CD14-positive monocyte (primary cell): Measurements from ENCODE around the gene CDK11B. TPM values are rescaled to one million over a fixed set of nuclear protein-coding genes. Genes with fewer than 3 reads are reported as not detected.

Source experiments
- DNase-seq, 3 donors: peaks; one replicate each; pipeline ENCODE4 v3.0.0-alpha.2; 2011 to 2022
- H2AFZ ChIP-seq: 2 replicates; pipeline ENCODE4 v1.6.0; 2012; ENCODE audit warnings: mild to moderate bottlenecking, low read depth, low read length, inconsistent platforms; ENCODE audit not compliant: insufficient read depth, poor library complexity, severe bottlenecking
- H3K27ac ChIP-seq, 2 donors: 1 replicate in 1 of 2; 2 replicates in 1 of 2; pipeline ENCODE4 v1.5.1; 2012 to 2013; ENCODE audit warnings: low read length in 2 of 2, control low read depth in 1 of 2, inconsistent platforms in 1 of 2, low read depth in 1 of 2, mild to moderate bottlenecking in 1 of 2
- H3K27me3 ChIP-seq, 2 donors: one replicate each; pipeline versions ENCODE4 v1.6.0 to v1.6.1; 2011 to 2013; ENCODE audit warnings: low read length in 2 of 2; ENCODE audit not compliant: control insufficient read depth in 2 of 2, insufficient read depth in 2 of 2
- H3K36me3 ChIP-seq, 2 donors: replicated peaks in 1 of 2; 1 replicate in 1 of 2; 2 replicates in 1 of 2; pipeline versions ENCODE4 v1.5.1 to v1.6.1; 2012 to 2013; ENCODE audit warnings: low read length in 2 of 2, control low read depth in 1 of 2, inconsistent platforms in 1 of 2, mild to moderate bottlenecking in 1 of 2; ENCODE audit not compliant: insufficient read depth in 2 of 2, control insufficient read depth in 1 of 2
- H3K4me1 ChIP-seq, 2 donors: 1 replicate in 1 of 2; 2 replicates in 1 of 2; pipeline versions ENCODE4 v1.5.1 to v1.6.1; 2012 to 2013; ENCODE audit warnings: low read length in 2 of 2, control low read depth in 1 of 2, inconsistent platforms in 1 of 2, mild to moderate bottlenecking in 1 of 2, moderate library complexity in 1 of 2; ENCODE audit not compliant: insufficient read depth in 2 of 2, control insufficient read depth in 1 of 2
- H3K4me2 ChIP-seq: replicated peaks from 2 replicates; pipeline ENCODE3; 2012; ENCODE audit warnings: low read length, moderate library complexity, mild to moderate bottlenecking; ENCODE audit not compliant: poor library complexity, severe bottlenecking; ENCODE audit errors: extremely low read depth
- H3K4me3 ChIP-seq, 3 experiments: fragments of 200-600 bp in 1 of 3; sonication (generic) in 1 of 3; replicated peaks in 1 of 3; 1 replicate in 2 of 3; 2 replicates in 1 of 3; pipeline ENCODE4 v1.5.1; 2011 to 2013; ENCODE audit warnings: low read length in 3 of 3, mild to moderate bottlenecking in 3 of 3, control low read depth in 2 of 3, low read depth in 2 of 3, inconsistent platforms in 1 of 3, moderate library complexity in 1 of 3
- H3K79me2 ChIP-seq: 2 replicates; pipeline ENCODE4 v1.6.0; 2012; ENCODE audit warnings: mild to moderate bottlenecking, control low read depth, inconsistent platforms, low read length, moderate library complexity; ENCODE audit not compliant: insufficient read depth
- H3K9ac ChIP-seq: 2 replicates; pipeline ENCODE4 v1.6.0; 2017; ENCODE audit warnings: low read length, mild to moderate bottlenecking; ENCODE audit not compliant: insufficient read depth, poor library complexity, severe bottlenecking
- H3K9me3 ChIP-seq, 2 donors: replicated peaks in 1 of 2; 1 replicate in 1 of 2; 2 replicates in 1 of 2; pipeline versions ENCODE4 v1.5.1 to v1.6.1; 2012 to 2013; ENCODE audit warnings: low read length in 2 of 2, control low read depth in 1 of 2; ENCODE audit not compliant: control insufficient read depth in 1 of 2, insufficient read depth in 1 of 2
- H4K20me1 ChIP-seq: 2 replicates; pipeline ENCODE4 v1.6.0; 2012; ENCODE audit warnings: mild to moderate bottlenecking, low read length, control low read depth, moderate library complexity; ENCODE audit not compliant: insufficient read depth
- H3K27ac Mint-ChIP-seq, 7 donors: one replicate each; pipeline ENCODE4 v1.8.0; 2020; ENCODE audit warnings: mild to moderate bottlenecking in 7 of 7, mixed read lengths in 7 of 7, moderate library complexity in 6 of 7, inconsistent platforms in 2 of 7
- H3K27me3 Mint-ChIP-seq, 3 donors: one replicate each; pipeline ENCODE4 v1.8.0; 2021 to 2022; ENCODE audit warnings: low read depth in 3 of 3, mild to moderate bottlenecking in 3 of 3, mixed read lengths in 3 of 3, moderate library complexity in 3 of 3, inconsistent platforms in 1 of 3
- H3K36me3 Mint-ChIP-seq, 2 donors: one replicate each; pipeline ENCODE4 v1.8.0; 2020; ENCODE audit warnings: mixed read lengths in 2 of 2, inconsistent platforms in 1 of 2, mild to moderate bottlenecking in 1 of 2
- H3K4me1 Mint-ChIP-seq: one replicate; pipeline ENCODE4 v1.8.0; 2020; ENCODE audit warnings: mild to moderate bottlenecking, mixed read lengths
- H3K4me3 Mint-ChIP-seq, 2 donors: one replicate each; pipeline ENCODE4 v1.8.0; 2020; ENCODE audit warnings: mild to moderate bottlenecking in 2 of 2, mixed read lengths in 2 of 2, moderate library complexity in 1 of 2
- H3K9me3 Mint-ChIP-seq, 7 donors: one replicate each; pipeline ENCODE4 v1.8.0; 2020 to 2022; ENCODE audit warnings: mixed read lengths in 7 of 7, mild to moderate bottlenecking in 6 of 7, moderate library complexity in 6 of 7, inconsistent platforms in 2 of 7
- WGBS: methylation state at CpG from one replicate; pipeline ENCODE4 v1.1.5; 2013; ENCODE audit warnings: missing lambda C conversion rate; ENCODE audit not compliant: insufficient coverage; 5-methylcytosine and 5-hydroxymethylcytosine counted together
- intact Hi-C, 2 donors: fragments of 100-400 bp; cut with micrococcal nuclease; formaldehyde crosslinking; loops; one replicate each; pipeline versions ENCODE4 v1.15.0 to v1.15.1; 2023
- polyA plus RNA-seq, 3 donors: library from polyadenylated mRNA; depleted of rRNA in 1 of 3; unstranded in 2 of 3; stranded (reverse) in 1 of 3; fragments of 300-500 nt in 2 of 3; fragments of >200 nt in 1 of 3; fragmentation: Illumina TruSeq in 2 of 3; gene quantifications; 1 replicate in 2 of 3; 2 replicates in 1 of 3; pipeline ENCODE4 v1.2.3, GENCODE V29; 2012 to 2021
- TF ChIP-seq, protein P1 (sequence below): fragments of 200-600 bp; IDR thresholded peaks from one replicate; pipeline ENCODE4 v1.8.0; 2022; ENCODE audit warnings: antibody characterized with exemption, mild to moderate bottlenecking

The CDK11B gene
- polyA plus RNA-seq, 3 donors, result 2.5 to 12.7 (median 6.6) TPM

DNA sequence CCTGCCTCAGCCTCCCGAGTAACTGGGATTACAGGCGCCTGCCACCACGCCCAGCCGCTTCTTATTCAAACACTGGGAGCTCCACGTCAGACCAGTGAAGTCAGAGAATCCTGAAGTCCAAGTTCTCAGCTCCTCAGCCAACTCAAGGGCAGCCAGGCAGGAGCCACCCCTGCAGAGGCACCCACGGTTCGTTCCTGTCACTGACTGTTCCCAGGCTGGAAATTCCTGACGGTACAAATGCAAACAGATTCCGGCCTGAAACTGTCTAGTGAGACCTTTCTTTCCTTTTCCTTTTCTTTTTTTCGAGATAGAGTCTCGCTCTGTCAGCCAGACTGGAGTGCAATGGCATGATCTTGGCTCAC lies 22.1 kb upstream of the CDK11B start:
- Histone ChIP-seq H3K4me2 (no peak overlapping the region), H3K4me1 (peaks cover 3 to 5% of the 10 kb centered on the region in 2 donors), H4K20me1 (peaks cover 73% of the 10 kb centered on the region), H3K9me3 (no peaks in the 10 kb centered on the region), H3K79me2 (peaks cover 73% of the 10 kb centered on the region), H3K4me3 (no peak overlapping the region), H2AFZ (no peak overlapping the region), H3K27me3 (no peaks in the 10 kb centered on the region), H3K27ac (no peak overlapping the region), H3K9ac (no peak overlapping the region), H3K36me3 (peaks cover 6 to 22% of the 10 kb centered on the region in 2 donors)
- 91% methylated on average over 11 of the region's 11 CpGs for WGBS
- peaks cover 10% of the 10 kb centered on the region for H3K4me1 Mint-ChIP-seq
- DNase-seq, result no peak
- intact Hi-C loops, result loop anchor here in 1 of 2 donors (10.0 kb wide), 1 partner anchor 106 kb away; the partner anchor contains the start of gene SSU72
- H3K27ac Mint-ChIP-seq, result peak overlapping the region in 2 of 7 donors; percentile 31 to 62
- no peaks in the 10 kb centered on the region for H3K9me3 Mint-ChIP-seq
- peaks cover 0 to 4% (median 0%) of the 10 kb centered on the region in 3 donors for H3K27me3 Mint-ChIP-seq
- no peak overlapping the region for H3K4me3 Mint-ChIP-seq
- TF ChIP-seq, protein P1, sequence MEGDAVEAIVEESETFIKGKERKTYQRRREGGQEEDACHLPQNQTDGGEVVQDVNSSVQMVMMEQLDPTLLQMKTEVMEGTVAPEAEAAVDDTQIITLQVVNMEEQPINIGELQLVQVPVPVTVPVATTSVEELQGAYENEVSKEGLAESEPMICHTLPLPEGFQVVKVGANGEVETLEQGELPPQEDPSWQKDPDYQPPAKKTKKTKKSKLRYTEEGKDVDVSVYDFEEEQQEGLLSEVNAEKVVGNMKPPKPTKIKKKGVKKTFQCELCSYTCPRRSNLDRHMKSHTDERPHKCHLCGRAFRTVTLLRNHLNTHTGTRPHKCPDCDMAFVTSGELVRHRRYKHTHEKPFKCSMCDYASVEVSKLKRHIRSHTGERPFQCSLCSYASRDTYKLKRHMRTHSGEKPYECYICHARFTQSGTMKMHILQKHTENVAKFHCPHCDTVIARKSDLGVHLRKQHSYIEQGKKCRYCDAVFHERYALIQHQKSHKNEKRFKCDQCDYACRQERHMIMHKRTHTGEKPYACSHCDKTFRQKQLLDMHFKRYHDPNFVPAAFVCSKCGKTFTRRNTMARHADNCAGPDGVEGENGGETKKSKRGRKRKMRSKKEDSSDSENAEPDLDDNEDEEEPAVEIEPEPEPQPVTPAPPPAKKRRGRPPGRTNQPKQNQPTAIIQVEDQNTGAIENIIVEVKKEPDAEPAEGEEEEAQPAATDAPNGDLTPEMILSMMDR, result no peak
- H3K36me3 Mint-ChIP-seq, result peaks cover 21 to 52% of the 10 kb centered on the region in 2 donors

DNA sequence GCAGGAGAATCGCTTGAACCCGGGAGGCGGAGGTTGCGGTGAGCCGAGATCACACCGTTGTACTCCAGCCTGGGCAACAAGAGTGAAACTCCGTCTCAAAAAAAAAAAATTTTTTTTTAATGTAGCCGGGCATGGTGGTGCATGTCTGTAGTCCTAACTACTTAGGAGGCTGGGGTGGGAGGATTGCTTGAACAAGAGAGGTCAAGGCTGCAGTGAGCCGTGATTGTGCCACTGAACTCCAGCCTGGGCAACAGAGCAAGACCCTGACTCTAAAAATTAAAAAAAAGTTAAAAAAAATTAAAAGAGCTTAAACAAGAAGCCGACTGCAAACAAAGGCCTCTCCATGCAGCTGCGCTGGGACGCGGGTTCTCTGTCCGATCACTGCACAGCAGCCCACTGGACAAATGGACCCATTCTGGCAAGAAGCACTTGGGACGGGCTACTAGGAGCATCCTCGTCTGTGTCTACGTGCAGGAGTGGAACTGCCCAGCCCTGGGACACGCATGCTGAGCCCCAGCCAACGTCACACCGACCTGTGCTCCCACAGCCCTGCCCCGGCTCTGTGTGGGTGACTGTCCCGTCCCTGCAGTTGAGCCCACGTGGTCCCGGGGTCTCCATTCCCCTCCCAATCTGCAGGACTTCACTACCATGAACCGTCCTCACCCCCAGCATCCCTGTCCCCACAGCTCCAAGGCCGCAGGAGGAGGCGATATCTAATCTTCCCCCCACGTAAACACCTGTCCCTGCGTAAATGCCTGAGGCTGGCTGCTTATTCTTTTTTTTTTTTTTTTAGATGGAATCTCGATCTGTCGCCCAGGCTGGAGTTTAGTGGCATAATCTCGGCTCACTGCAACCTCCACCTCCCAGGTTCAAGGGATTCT lies 21.5 kb upstream of the CDK11B start:
- H3K4me1 ChIP-seq, result no peaks in the 10 kb centered on the region
- Mint-ChIP-seq H3K9me3 (no peaks in the 10 kb centered on the region), H3K4me3 (no peak overlapping the region), H3K4me1 (peaks cover 6% of the 10 kb centered on the region), H3K36me3 (peaks cover 19 to 52% of the 10 kb centered on the region in 2 donors), H3K27ac (peak overlapping the region in 2 of 7 donors; percentile 20 to 21), H3K27me3 (peaks cover 0 to 4% (median 0%) of the 10 kb centered on the region in 3 donors)
- H2AFZ ChIP-seq, result no peak overlapping the region
- peaks cover 6 to 22% of the 10 kb centered on the region in 2 donors for H3K36me3 ChIP-seq
- no peak overlapping the region for H3K4me2 ChIP-seq
- H3K27me3 ChIP-seq, result no peaks in the 10 kb centered on the region
- 93% methylated on average over 22 of the region's 32 CpGs for WGBS
- intact Hi-C loops, result loop anchor here in 1 of 2 donors (10.0 kb wide), 1 partner anchor 105 kb away; the partner anchor contains the start of gene SSU72
- H3K79me2 ChIP-seq, result peaks cover 68% of the 10 kb centered on the region
- H3K9ac ChIP-seq, result no peak overlapping the region
- H3K9me3 ChIP-seq, result no peaks in the 10 kb centered on the region
- TF ChIP-seq, protein P1, result no peak
- no peak overlapping the region for H3K4me3 ChIP-seq
- H3K27ac ChIP-seq, result no peak overlapping the region
- DNase-seq, result no peak
- peaks cover 69% of the 10 kb centered on the region for H4K20me1 ChIP-seq
